Fibroblast of lung (primary cell): ENCODE measurements around the gene HSD17B12. TPM values are rescaled to one million over a fixed set of nuclear protein-coding genes. Genes with fewer than 3 reads are reported as not detected.

Experiments
- DNase-seq, 2 donors: peaks; one replicate each; pipeline versions ENCODE4 v3.0.0 to v3.0.0-alpha.2; 2010; ENCODE audit warnings: low read depth in 2 of 2
- H2AFZ ChIP-seq: 2 replicates; pipeline ENCODE4 v1.5.1; 2012; ENCODE audit warnings: low read length, control low read depth, inconsistent platforms
- H3K27ac ChIP-seq: 2 replicates; pipeline ENCODE4 v1.5.1; 2011; ENCODE audit warnings: low read length, control low read depth; ENCODE audit not compliant: insufficient read depth
- H3K27me3 ChIP-seq: 2 replicates; pipeline ENCODE4 v1.5.1; 2011; ENCODE audit warnings: mild to moderate bottlenecking, low read length; ENCODE audit not compliant: control insufficient read depth, insufficient read depth
- H3K36me3 ChIP-seq: 2 replicates; pipeline ENCODE4 v1.5.1; 2011; ENCODE audit warnings: low read length; ENCODE audit not compliant: control insufficient read depth, insufficient read depth
- H3K4me1 ChIP-seq: 2 replicates; pipeline ENCODE4 v1.5.1; 2011; ENCODE audit warnings: low read length; ENCODE audit not compliant: control insufficient read depth, insufficient read depth; ENCODE audit errors: extremely low read depth
- H3K4me2 ChIP-seq: 2 replicates; pipeline ENCODE4 v1.5.1; 2011; ENCODE audit warnings: low read length, control low read depth; ENCODE audit not compliant: insufficient read depth; ENCODE audit errors: extremely low read depth
- H3K4me3 ChIP-seq, 4 experiments: fragments of 200-600 bp in 1 of 4; sonication (generic) in 1 of 4; replicated peaks in 1 of 4; 2 replicates each; pipeline ENCODE4 v1.5.1; 2011 to 2016; ENCODE audit warnings: low read length in 4 of 4, low read depth in 3 of 4, mild to moderate bottlenecking in 3 of 4, control low read depth in 2 of 4, inconsistent platforms in 1 of 4, mixed read lengths in 1 of 4; ENCODE audit not compliant: insufficient read depth in 1 of 4; ENCODE audit errors: control extremely low read depth in 1 of 4
- H3K79me2 ChIP-seq: 2 replicates; pipeline ENCODE4 v1.5.1; 2012; ENCODE audit warnings: mild to moderate bottlenecking, low read length, inconsistent platforms; ENCODE audit not compliant: control insufficient read depth, insufficient read depth
- H3K9ac ChIP-seq: 2 replicates; pipeline ENCODE4 v1.5.1; 2011; ENCODE audit warnings: mild to moderate bottlenecking, low read length, control low read depth; ENCODE audit not compliant: insufficient read depth
- H3K9me3 ChIP-seq: 2 replicates; pipeline ENCODE4 v1.5.1; 2012; ENCODE audit warnings: low read depth, low read length; ENCODE audit not compliant: control insufficient read depth, insufficient read depth
- H4K20me1 ChIP-seq: 2 replicates; pipeline ENCODE4 v1.5.1; 2011; ENCODE audit warnings: low read length; ENCODE audit not compliant: control insufficient read depth, insufficient read depth; ENCODE audit errors: extremely low read depth
- EZH2 ChIP-seq: IDR thresholded peaks from 2 replicates; pipeline ENCODE4 v1.5.1; 2012; ENCODE audit warnings: low read length, control low read depth, mild to moderate bottlenecking; ENCODE audit errors: missing control alignments
- polyA plus RNA-seq, 2 donors: library from polyadenylated mRNA; depleted of rRNA in 1 of 2; stranded (reverse) in 1 of 2; unstranded in 1 of 2; fragments of >200 nt; gene quantifications; 2 replicates each; pipeline ENCODE4 v1.2.1, GENCODE V29; 2011 to 2012; ENCODE audit warnings: missing spikeins in 1 of 2
- total RNA-seq: library from RNA; depleted of rRNA; stranded (reverse); fragments of >200 nt; gene quantifications from 2 replicates; pipeline ENCODE4 v1.2.1, GENCODE V29; 2014
- TF ChIP-seq, protein P1 (sequence below), 2 donors: IDR thresholded peaks in 1 of 2; conservative IDR thresholded peaks in 1 of 2; 1 replicate in 1 of 2; 2 replicates in 1 of 2; pipeline ENCODE4 v1.5.1; 2011 to 2012; ENCODE audit warnings: low read length in 2 of 2, control low read depth in 1 of 2, inconsistent platforms in 1 of 2, low read depth in 1 of 2, mild to moderate bottlenecking in 1 of 2

The HSD17B12 gene
- total and polyA plus RNA-seq, 2 donors (not counting 1 experiment from before 2014, with no cell fraction given): 95.4 to 122 TPM

DNA sequence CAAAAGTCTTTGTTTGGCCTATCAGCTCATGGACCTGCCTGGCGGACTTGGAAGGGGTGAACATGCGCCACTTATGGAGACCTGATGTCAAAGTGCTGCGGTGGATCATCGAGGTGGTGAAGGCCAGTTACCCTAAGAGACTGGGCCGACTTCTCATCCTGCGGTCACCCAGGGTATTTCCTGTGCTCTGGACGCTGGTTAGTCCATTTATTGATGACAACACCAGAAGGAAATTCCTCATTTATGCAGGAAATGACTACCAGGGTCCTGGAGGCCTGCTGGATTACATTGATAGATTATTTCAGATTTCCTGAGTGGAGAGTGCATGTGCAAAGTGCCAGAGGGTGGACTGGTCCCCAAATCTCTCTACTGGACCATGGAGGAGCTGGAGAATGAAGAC lies 218.0 kb downstream of the HSD17B12 start:
- peaks cover 10% of the 10 kb centered on the region for H3K36me3 ChIP-seq

GRCh38 chr11:43899094-43899493 lies 218.6 kb downstream of the HSD17B12 start:
- no peaks in the 10 kb centered on the region for H3K4me1 ChIP-seq
- no peaks in the 10 kb centered on the region for H3K9me3 ChIP-seq
- no peak overlapping the region for H2AFZ ChIP-seq
- TF ChIP-seq EZH2: no peak
- TF ChIP-seq, protein P1, sequence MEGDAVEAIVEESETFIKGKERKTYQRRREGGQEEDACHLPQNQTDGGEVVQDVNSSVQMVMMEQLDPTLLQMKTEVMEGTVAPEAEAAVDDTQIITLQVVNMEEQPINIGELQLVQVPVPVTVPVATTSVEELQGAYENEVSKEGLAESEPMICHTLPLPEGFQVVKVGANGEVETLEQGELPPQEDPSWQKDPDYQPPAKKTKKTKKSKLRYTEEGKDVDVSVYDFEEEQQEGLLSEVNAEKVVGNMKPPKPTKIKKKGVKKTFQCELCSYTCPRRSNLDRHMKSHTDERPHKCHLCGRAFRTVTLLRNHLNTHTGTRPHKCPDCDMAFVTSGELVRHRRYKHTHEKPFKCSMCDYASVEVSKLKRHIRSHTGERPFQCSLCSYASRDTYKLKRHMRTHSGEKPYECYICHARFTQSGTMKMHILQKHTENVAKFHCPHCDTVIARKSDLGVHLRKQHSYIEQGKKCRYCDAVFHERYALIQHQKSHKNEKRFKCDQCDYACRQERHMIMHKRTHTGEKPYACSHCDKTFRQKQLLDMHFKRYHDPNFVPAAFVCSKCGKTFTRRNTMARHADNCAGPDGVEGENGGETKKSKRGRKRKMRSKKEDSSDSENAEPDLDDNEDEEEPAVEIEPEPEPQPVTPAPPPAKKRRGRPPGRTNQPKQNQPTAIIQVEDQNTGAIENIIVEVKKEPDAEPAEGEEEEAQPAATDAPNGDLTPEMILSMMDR (conservative IDR thresholded peaks at IDR 0.05 in 1 of 2, IDR thresholded peaks at IDR 0.05 in 1 of 2; ENCODE audit: low read depth in 1 of 2, low read length in 2 of 2): no peak
- H4K20me1 ChIP-seq: no peaks in the 10 kb centered on the region
- no peaks in the 10 kb centered on the region for H3K79me2 ChIP-seq
- no peak overlapping the region for H3K27ac ChIP-seq
- no peak overlapping the region for H3K9ac ChIP-seq
- H3K4me3 ChIP-seq: no peak overlapping the region
- DNase-seq: no peak
- H3K36me3 ChIP-seq: peaks cover 9% of the 10 kb centered on the region
- no peaks in the 10 kb centered on the region for H3K27me3 ChIP-seq
- no peak overlapping the region for H3K4me2 ChIP-seq

More for the DNA sequence above, 218.0 kb downstream of the HSD17B12 start:
- H3K9me3 ChIP-seq: no peaks in the 10 kb centered on the region
- no peak for DNase-seq
- H3K27me3 ChIP-seq: no peaks in the 10 kb centered on the region
- H3K9ac ChIP-seq: no peak overlapping the region
- no peaks in the 10 kb centered on the region for H4K20me1 ChIP-seq
- H2AFZ ChIP-seq: no peak overlapping the region
- H3K79me2 ChIP-seq: no peaks in the 10 kb centered on the region
- H3K4me1 ChIP-seq: no peaks in the 10 kb centered on the region
- no peak overlapping the region for H3K27ac ChIP-seq
- no peak overlapping the region for H3K4me3 ChIP-seq
- H3K4me2 ChIP-seq: no peak overlapping the region
- TF ChIP-seq EZH2: no peak
- TF ChIP-seq, protein P1 (conservative IDR thresholded peaks at IDR 0.05 in 1 of 2, IDR thresholded peaks at IDR 0.05 in 1 of 2; ENCODE audit: low read depth in 1 of 2, low read length in 2 of 2): no peak

DNA sequence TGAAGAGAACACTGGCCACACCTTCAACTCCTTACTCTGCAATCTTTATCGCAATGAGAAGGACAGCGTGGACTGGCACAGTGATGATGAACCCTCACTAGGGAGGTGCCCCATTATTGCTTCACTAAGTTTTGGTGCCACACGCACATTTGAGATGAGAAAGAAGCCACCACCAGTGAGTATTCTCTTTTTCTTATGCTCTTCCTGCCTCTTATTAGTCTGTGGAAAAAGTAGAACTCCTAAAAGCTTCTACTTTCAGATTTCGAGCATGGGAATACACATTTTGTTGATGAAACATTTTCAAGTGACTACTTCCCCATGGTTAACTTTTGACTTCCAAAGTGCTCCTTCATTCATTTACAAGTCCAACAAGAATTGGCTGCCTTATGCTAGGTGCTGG lies 221.0 kb downstream of the HSD17B12 start:
- DNase-seq: no peak
- Histone ChIP-seq H3K36me3 (peaks cover 9% of the 10 kb centered on the region), H3K4me2 (no peak overlapping the region), H3K9me3 (no peaks in the 10 kb centered on the region), H2AFZ (no peak overlapping the region), H3K27me3 (no peaks in the 10 kb centered on the region), H3K4me3 (no peak overlapping the region), H4K20me1 (no peaks in the 10 kb centered on the region), H3K79me2 (no peaks in the 10 kb centered on the region), H3K4me1 (peaks cover 6% of the 10 kb centered on the region), H3K9ac (no peak overlapping the region), H3K27ac (no peak overlapping the region)
- TF ChIP-seq, protein P1 (conservative IDR thresholded peaks at IDR 0.05 in 1 of 2, IDR thresholded peaks at IDR 0.05 in 1 of 2; ENCODE audit: low read depth in 1 of 2, low read length in 2 of 2): no peak
- no peak for TF ChIP-seq EZH2
